WERI-Rb-1 (cell line): ENCODE results near the gene MAGOH.

Source experiments
- DNase-seq: peaks from one replicate; pipeline ENCODE4 v3.0.0-alpha.2; 2020
- H3K27ac ChIP-seq: fragments of 250-450 bp; sonication (Bioruptor Pico); 2 replicates; pipeline ENCODE4 v1.5.1; 2020; ENCODE audit warnings: mild to moderate bottlenecking, moderate library complexity
- H3K27me3 ChIP-seq: fragments of 250-450 bp; sonication (Bioruptor Pico); 2 replicates; pipeline ENCODE4 v1.5.1; 2021; ENCODE audit warnings: mild to moderate bottlenecking, low read depth, moderate library complexity; ENCODE audit not compliant: insufficient read depth, severe bottlenecking
- H3K36me3 ChIP-seq: fragments of 250-450 bp; sonication (Bioruptor Pico); 2 replicates; pipeline ENCODE4 v1.5.1; 2020; ENCODE audit warnings: mild to moderate bottlenecking, moderate library complexity
- H3K4me3 ChIP-seq: 2 replicates; pipeline ENCODE4 v1.5.1; 2011; ENCODE audit warnings: low read depth, mild to moderate bottlenecking, control low read depth, low read length
- H3K9me3 ChIP-seq: fragments of 250-450 bp; sonication (Bioruptor Pico); 2 replicates; pipeline ENCODE4 v1.5.1; 2021; ENCODE audit warnings: mild to moderate bottlenecking, moderate library complexity; ENCODE audit not compliant: severe bottlenecking
- TF ChIP-seq, protein P1 (sequence below): IDR thresholded peaks from 2 replicates; pipeline ENCODE4 v1.5.1; 2011; ENCODE audit warnings: low read depth, mild to moderate bottlenecking, control low read depth, inconsistent platforms, low read length

Gene MAGOH

DNA sequence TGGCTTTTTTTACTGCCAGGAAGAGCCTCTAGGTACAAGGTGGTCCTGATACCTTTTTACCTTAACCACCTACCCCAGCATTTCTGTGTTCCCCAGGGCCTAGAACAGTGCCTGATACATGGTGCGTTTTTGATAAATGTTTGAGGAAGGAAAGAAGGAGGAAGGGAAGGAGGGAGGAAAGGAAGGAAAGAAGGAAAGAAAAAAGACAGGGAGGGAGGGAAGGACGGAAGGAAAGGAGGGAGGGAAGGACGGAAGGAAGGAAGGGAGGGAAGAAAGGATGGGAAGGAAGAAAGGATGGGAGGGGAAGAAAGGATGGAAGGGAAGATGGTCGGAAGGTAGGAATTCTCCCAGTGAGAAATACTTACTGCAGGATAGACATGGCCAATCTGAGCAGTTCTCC, 12.0 kb upstream of the MAGOH start:
- H3K4me3 ChIP-seq, result no peak overlapping the region
- TF ChIP-seq, protein P1, sequence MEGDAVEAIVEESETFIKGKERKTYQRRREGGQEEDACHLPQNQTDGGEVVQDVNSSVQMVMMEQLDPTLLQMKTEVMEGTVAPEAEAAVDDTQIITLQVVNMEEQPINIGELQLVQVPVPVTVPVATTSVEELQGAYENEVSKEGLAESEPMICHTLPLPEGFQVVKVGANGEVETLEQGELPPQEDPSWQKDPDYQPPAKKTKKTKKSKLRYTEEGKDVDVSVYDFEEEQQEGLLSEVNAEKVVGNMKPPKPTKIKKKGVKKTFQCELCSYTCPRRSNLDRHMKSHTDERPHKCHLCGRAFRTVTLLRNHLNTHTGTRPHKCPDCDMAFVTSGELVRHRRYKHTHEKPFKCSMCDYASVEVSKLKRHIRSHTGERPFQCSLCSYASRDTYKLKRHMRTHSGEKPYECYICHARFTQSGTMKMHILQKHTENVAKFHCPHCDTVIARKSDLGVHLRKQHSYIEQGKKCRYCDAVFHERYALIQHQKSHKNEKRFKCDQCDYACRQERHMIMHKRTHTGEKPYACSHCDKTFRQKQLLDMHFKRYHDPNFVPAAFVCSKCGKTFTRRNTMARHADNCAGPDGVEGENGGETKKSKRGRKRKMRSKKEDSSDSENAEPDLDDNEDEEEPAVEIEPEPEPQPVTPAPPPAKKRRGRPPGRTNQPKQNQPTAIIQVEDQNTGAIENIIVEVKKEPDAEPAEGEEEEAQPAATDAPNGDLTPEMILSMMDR, result no peak
- no peaks in the 10 kb centered on the region for H3K27me3 ChIP-seq
- H3K27ac ChIP-seq, result peak overlapping the region; percentile 59
- H3K9me3 ChIP-seq, result peaks cover 3% of the 10 kb centered on the region
- DNase-seq, result no peak
- peaks cover 90% of the 10 kb centered on the region for H3K36me3 ChIP-seq

DNA sequence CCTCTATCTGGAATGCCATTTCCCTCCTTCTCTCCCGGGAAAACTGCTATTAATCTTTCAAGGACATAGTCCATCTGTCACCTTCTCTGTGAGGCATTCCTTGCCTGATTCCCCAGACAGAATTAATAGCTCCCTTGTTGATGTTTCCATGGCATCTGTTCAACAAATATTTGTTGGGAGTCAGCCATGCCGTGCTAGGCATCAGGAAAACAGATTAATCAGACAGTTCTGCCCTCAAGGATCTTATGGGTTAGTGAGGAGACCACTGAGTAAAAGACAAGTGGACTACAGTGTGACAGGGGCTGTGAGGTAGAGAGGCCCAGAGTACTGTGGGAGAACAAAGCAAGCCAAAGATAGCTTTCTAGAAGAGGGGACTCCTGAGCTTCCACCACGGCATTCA, 11.4 kb upstream of the MAGOH start:
- peak overlapping the region; percentile 59 for H3K27ac ChIP-seq
- H3K27me3 ChIP-seq, result no peaks in the 10 kb centered on the region
- TF ChIP-seq, protein P1, result no peak
- peaks cover 84% of the 10 kb centered on the region for H3K36me3 ChIP-seq
- peaks cover 3% of the 10 kb centered on the region for H3K9me3 ChIP-seq
- H3K4me3 ChIP-seq, result no peak overlapping the region
- DNase-seq, result peak; percentile 35

DNA sequence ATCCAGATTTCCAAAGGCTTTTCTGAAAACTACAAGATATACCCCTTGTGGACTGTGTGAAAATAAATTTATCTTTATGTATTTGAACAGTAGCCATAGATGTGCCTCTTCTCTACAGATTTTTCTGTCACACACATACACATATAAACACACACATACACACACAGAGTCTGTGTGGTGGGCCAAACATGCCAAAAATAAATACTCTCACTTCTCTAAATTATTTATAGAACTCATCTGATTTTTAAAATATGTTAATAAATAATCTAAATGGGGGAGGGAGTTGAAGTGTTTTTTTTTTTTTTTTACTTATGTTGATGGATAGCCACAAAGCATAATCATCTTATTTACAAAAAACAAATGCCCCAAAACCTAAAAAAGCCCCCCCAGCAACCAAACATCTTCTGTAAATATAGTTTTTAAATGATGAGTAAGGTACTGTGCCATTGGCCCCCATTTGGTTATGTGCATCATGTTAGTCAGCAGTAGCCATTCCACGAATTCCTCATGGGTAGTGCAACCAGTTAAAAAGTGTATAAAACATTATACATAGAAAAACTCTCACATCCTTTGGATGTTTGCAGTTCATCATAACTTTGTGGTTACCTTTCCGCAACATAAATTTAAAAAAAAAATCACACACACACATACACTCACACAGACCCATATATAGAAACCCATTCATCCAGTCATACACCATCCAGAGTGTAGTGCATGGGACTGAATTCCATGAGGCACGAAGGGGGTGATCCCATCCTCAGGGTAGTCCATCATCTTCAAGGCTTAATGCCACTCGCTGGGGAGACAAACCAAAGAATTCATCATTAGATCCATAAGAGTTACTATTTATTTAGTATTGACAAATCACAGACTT, 8.2 kb upstream of the MAGOH start:
- Histone ChIP-seq H3K27ac (no peak overlapping the region), H3K9me3 (peaks cover 3% of the 10 kb centered on the region), H3K36me3 (peaks cover 65% of the 10 kb centered on the region), H3K4me3 (no peak overlapping the region), H3K27me3 (no peaks in the 10 kb centered on the region)
- TF ChIP-seq, protein P1, result no peak
- no peak for DNase-seq

DNA sequence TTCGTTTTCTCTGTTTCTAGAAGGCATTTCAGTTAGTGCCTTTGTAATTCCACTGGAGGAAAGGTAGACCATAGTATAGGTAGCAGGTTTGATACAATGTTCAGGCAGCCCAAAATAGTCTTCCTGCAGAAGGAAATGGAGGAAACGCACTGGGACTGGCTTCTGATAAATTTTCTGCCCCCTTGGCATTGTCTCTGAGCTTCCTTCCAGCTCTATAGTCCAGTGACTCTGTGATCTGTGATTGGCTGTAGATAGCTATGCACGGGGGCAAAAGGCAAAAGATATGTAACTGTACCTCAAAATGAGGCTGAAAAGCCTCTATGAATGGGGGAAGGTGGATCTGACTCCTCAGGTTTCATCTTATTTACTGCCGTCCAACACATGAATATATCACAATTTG, 5.8 kb upstream of the MAGOH start:
- no peak overlapping the region for H3K27ac ChIP-seq
- H3K36me3 ChIP-seq, result peaks cover 41% of the 10 kb centered on the region
- DNase-seq, result no peak
- H3K9me3 ChIP-seq, result peaks cover under 1% of the 10 kb centered on the region
- no peak overlapping the region for H3K4me3 ChIP-seq
- TF ChIP-seq, protein P1, result no peak
- no peaks in the 10 kb centered on the region for H3K27me3 ChIP-seq

DNA sequence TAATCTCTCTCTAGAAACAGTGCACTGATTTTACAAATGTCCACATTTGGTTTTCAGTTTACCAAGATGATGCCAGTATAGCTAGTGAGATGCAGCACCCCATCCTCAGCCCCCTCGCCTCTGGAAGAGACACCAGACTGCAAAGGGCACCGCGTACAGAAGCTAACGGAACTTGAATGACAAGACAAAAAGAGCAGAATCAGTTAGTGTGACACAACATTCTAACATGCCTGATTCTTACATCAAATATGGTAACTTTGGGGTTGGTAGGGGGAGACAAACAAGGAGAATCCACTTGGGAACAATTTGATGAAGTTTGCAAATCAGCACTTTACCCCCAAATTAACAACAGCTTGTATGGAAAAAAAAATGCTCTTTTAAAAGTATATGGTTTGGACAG, 4.1 kb upstream of the MAGOH start:
- no peak for DNase-seq
- H3K9me3 ChIP-seq, result no peaks in the 10 kb centered on the region
- H3K36me3 ChIP-seq, result peaks cover 24% of the 10 kb centered on the region
- H3K27ac ChIP-seq, result no peak overlapping the region
- TF ChIP-seq, protein P1, result no peak
- no peaks in the 10 kb centered on the region for H3K27me3 ChIP-seq
- H3K4me3 ChIP-seq, result no peak overlapping the region
